GM10847 (cell line): ENCODE results near the gene GALNT2.

ENCODE experiments used
- POLR2A ChIP-seq: IDR thresholded peaks from 2 replicates; pipeline ENCODE4 v1.6.1; 2011; ENCODE audit not compliant: insufficient read length; ENCODE audit errors: extremely low read depth

The GALNT2 gene

GRCh38 chr1:230262867-230263567, 196.0 kb downstream of the GALNT2 start:
- TF ChIP-seq POLR2A, result no peak

GRCh38 chr1:230263568-230264195, 196.6 kb downstream of the GALNT2 start:
- TF ChIP-seq POLR2A, result no peak

GRCh38 chr1:230264342-230264741, 197.3 kb downstream of the GALNT2 start:
- no peak for TF ChIP-seq POLR2A

GRCh38 chr1:230265200-230266115, 198.4 kb downstream of the GALNT2 start:
- no peak for TF ChIP-seq POLR2A

GRCh38 chr1:230266456-230266855, 199.4 kb downstream of the GALNT2 start:
- TF ChIP-seq POLR2A, result no peak

- no peak for TF ChIP-seq POLR2A
Measured at GRCh38 chr1:230267338-230268065, 200.5 kb downstream of the GALNT2 start.

GRCh38 chr1:230268371-230269170, 201.5 kb downstream of the GALNT2 start:
- no peak for TF ChIP-seq POLR2A

GRCh38 chr1:230270185-230270558, 203.1 kb downstream of the GALNT2 start:
- no peak for TF ChIP-seq POLR2A

GRCh38 chr1:230270559-230271281, 203.7 kb downstream of the GALNT2 start:
- TF ChIP-seq POLR2A, result no peak

GRCh38 chr1:230271300-230272035, 204.4 kb downstream of the GALNT2 start:
- no peak for TF ChIP-seq POLR2A

- TF ChIP-seq POLR2A, result no peak
Measured at GRCh38 chr1:230272557-230272956, 205.5 kb downstream of the GALNT2 start.

GRCh38 chr1:230273141-230273710, 206.2 kb downstream of the GALNT2 start:
- no peak for TF ChIP-seq POLR2A

GRCh38 chr1:230274254-230274653, 207.2 kb downstream of the GALNT2 start:
- no peak for TF ChIP-seq POLR2A

GRCh38 chr1:230276401-230276800, 209.4 kb downstream of the GALNT2 start:
- no peak for TF ChIP-seq POLR2A
